ENCODE results near the gene WDR11.
A peak's percentile ranks its signal among the peaks of the same experiment; 100 is the strongest.

WDR11 gene, protein sequence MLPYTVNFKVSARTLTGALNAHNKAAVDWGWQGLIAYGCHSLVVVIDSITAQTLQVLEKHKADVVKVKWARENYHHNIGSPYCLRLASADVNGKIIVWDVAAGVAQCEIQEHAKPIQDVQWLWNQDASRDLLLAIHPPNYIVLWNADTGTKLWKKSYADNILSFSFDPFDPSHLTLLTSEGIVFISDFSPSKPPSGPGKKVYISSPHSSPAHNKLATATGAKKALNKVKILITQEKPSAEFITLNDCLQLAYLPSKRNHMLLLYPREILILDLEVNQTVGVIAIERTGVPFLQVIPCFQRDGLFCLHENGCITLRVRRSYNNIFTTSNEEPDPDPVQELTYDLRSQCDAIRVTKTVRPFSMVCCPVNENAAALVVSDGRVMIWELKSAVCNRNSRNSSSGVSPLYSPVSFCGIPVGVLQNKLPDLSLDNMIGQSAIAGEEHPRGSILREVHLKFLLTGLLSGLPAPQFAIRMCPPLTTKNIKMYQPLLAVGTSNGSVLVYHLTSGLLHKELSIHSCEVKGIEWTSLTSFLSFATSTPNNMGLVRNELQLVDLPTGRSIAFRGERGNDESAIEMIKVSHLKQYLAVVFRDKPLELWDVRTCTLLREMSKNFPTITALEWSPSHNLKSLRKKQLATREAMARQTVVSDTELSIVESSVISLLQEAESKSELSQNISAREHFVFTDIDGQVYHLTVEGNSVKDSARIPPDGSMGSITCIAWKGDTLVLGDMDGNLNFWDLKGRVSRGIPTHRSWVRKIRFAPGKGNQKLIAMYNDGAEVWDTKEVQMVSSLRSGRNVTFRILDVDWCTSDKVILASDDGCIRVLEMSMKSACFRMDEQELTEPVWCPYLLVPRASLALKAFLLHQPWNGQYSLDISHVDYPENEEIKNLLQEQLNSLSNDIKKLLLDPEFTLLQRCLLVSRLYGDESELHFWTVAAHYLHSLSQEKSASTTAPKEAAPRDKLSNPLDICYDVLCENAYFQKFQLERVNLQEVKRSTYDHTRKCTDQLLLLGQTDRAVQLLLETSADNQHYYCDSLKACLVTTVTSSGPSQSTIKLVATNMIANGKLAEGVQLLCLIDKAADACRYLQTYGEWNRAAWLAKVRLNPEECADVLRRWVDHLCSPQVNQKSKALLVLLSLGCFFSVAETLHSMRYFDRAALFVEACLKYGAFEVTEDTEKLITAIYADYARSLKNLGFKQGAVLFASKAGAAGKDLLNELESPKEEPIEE

DNA sequence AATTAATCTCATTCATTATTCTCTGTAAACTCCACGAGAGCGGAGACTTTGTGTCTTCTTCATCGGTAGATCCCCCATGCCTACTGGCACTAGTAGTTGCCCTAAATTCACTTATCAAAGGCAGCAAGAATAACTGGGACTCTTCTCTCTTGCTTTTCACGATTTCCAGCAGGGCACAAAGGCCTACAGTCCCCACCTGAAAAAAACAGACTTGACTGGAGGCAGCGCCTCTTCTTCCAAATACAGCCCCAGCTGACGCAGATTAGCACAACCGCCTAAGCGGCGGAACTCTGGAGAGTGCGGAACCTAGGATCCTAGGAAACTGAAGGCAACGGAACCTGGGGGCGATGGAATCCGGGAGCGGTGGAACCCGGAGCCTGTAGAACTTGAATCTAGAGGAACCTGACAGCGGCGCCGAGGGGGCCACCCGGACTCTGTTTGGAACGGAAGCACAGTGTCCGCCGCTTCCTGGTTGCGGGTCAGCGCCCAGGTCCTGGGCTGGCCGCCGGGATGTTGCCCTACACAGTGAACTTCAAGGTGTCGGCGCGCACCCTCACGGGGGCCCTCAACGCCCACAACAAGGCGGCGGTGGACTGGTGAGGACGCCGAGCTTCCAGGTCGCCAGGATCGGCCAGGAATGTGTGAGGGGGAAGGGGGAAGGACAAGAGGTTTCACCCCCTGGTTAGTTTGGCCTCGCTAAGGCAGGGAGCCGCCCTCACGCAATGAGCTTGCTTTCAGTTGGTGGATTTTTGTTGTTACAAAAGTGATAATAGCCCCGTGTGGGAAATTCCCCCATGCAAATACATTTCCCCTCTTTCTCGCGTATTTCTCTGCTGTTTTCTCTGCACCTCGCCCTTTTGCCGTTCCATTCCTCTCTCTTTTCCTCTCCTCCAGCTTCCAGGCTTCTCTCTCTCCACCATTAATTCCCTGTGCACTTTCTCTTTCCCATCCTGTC is at the start of gene WDR11:
WDR11 (plus strand) TSS at position 452 of the 955 bp plus-strand sequence; CDS start at position 511, 59 bp downstream.
- DNase-seq (ENCODE audit: low read depth), result peak; percentile 45

DNA sequence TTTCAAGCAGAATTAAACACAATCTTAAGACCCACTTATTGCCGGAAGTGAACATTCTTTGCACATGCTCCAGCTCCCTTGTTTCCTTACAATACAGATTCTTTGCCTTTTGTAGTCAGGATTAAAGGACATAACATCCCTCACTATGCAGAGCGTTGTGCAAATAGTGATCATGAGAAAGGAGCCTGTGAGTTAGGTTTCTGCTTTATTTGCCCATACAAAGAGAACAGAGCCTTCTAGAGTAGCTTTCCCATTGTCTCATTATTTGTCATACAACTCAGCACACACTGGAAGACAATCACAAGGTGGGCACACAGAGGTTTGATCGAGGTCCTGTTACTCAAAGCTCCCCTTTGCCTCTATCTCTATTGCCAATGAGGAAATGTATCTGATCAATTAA is 48.2 kb upstream of the WDR11 start:
- no peak for DNase-seq (ENCODE audit: low read depth)

DNA sequence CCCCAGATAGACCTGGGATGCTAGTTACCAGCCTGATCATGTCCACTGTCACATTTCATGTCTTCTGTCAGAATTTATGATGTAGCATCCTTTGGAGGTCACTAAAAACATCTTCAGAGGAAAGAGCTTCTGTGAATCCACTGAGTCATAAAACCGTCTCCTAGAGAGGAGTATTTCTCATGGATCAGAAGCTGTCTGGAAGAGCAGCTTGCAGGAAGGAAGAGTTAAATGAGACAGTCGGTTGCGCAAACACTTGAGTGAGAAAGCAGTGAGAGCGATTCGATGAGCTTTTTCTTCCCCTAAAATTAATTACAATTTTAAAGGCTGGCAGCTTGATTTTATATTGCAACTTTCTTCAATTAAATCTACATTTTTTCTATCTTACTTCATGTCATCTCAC is 47.2 kb upstream of the WDR11 start:
- DNase-seq (ENCODE audit: low read depth), result no peak

- DNase-seq (ENCODE audit: low read depth), result no peak
Measured at GRCh38 chr10:120805014-120805812, 45.9 kb upstream of the WDR11 start.

GRCh38 chr10:120806081-120806480 is 45.1 kb upstream of the WDR11 start:
- no peak for DNase-seq (ENCODE audit: low read depth)

- no peak for DNase-seq (ENCODE audit: low read depth)
Measured at GRCh38 chr10:120810298-120810697, 40.9 kb upstream of the WDR11 start.

- DNase-seq (ENCODE audit: low read depth), result no peak
Measured at GRCh38 chr10:120813085-120813484, 38.1 kb upstream of the WDR11 start.

- DNase-seq (ENCODE audit: low read depth), result no peak
Measured at GRCh38 chr10:120818301-120818700, 32.9 kb upstream of the WDR11 start.

GRCh38 chr10:120819366-120819765 is 31.8 kb upstream of the WDR11 start:
- no peak for DNase-seq (ENCODE audit: low read depth)

DNA sequence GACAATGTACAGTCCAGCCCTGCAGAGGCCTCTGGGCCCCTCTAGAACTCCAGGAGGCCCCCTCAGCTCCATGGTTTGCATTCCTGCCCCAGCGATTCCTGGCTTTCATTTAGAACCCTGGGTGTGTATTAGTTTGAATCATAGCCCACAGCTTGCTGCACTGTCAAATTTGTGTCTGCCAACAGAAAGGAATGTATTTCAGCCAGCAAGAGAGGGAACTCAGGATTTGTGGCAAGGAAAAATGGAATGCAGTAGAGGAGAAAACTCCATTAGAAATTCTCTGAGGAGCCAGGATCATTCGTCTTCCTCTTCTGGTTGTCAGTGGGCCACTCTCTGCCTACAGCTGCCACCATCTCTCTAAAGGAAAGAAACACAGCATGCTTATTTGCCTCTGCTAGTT is 27.9 kb upstream of the WDR11 start:
- no peak for DNase-seq (ENCODE audit: low read depth)

GRCh38 chr10:120824881-120825309 is 26.3 kb upstream of the WDR11 start:
- no peak for DNase-seq (ENCODE audit: low read depth)

DNA sequence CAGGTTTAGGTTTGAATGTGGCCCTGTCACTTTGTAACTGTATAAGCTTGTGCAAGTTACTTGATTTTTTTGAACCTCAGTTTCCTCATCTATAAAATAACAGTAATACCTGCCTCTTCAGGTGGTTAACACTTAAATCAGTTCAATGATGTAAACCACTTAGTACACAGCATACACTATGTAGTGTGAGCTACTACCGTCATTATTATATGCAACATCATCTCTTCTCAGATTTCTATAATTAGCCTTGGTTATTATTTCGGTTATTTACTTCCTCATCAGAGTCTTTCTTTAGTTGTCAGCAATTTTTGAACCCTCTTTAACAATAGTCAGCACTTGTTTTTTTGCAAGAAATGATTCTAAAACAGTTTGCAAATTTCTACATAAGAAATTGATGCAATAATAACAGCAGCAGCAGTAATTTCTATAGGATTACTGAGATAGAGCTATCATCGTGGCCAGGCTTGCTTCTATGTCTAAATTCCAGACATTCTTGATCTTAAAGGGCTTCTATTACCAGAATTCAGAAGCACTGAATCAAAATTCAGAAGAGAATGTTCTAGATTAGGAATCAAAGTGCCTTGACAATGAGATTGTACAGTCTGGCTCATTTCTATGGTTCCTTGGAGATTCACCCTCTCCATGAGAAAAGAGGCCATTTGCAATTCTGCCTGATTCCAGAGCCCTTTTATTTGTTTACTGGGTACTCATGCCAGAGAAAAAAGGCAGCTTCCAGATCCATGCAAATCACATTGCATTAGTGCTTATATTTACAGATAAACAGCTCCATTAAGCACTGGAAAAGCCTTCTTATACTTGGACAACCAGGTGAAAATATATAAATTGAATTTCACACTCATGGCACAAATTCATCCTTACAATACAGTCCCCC is 25.0 kb upstream of the WDR11 start:
- no peak for DNase-seq (ENCODE audit: low read depth)

DNA sequence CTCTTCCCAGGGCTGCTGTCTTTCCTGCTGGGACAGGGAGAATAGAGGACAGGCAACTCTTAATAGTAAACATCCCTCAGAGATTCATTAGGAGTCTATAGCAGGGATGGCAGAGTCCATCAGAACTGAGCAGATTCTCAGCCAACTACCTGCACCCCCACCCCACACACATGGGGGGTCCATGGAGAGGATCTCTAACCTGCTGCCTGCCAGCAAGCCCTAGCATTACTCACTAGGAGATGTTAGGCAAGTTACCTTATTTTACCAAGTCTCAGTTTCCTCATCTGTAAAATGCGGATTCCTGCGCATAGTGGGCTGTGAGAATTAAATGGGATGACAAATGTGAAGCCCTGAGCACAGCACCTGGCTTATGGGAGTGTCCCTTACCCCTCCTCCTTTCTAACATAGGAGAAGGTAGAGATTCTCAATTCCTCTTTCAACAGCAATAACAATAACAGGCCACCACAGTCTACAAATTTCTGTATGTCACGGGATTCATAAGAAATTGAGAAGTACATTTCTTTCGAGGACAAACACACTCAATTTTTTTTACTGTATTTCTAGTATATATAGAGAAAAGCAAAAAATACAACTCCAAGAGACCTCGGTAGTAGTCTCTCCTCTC is 23.8 kb upstream of the WDR11 start:
- no peak for DNase-seq (ENCODE audit: low read depth)

DNA sequence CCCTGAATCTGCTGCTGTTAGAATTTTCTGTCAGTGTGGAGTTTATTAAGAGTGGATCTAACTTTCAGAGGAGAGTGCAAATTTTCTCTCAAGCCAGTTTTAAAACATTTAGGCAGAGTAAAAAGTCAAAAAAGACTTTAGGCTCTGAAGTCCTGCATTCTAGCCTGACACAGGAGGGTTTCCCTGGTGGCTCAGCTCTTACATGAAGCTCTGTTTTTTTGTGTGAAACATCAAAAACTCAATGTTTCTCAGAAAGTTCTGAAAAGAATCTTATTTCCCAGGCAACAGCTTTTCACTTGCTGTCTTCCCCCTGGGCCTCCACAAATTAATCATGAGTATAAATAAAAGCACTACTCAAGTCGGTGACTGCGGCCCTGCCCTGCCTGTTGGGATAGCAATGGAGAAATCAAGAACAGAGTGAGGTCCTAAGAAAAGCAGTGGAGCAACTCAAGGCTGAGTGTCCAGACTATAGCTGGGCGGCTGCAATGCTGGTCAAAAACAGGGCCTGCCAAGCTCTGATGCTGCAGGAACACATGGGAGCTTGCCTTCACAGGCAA is 22.3 kb upstream of the WDR11 start:
- DNase-seq (ENCODE audit: low read depth), result no peak

DNA sequence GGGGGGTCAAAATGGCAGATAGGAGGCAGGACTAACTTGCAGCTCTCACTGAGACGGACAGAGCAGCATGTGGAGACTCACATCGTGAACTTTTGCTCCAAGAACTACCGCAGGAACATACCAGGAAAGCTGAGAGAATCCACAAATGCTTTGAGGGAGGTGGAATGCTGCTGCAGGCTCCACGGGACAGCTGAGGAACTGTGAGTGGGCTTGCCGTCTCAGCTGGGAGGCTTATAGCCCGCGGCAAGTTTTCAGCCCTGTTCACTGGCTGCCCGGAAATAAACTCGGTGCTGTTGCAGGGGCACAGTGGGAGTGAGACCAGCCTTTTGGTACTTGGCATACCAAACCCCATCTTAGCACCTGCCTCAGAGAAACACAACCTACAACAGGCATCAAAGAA is 19.1 kb upstream of the WDR11 start:
- no peak for DNase-seq (ENCODE audit: low read depth)

GRCh38 chr10:120833222-120833928 is 17.8 kb upstream of the WDR11 start:
- DNase-seq (ENCODE audit: low read depth), result no peak

DNA sequence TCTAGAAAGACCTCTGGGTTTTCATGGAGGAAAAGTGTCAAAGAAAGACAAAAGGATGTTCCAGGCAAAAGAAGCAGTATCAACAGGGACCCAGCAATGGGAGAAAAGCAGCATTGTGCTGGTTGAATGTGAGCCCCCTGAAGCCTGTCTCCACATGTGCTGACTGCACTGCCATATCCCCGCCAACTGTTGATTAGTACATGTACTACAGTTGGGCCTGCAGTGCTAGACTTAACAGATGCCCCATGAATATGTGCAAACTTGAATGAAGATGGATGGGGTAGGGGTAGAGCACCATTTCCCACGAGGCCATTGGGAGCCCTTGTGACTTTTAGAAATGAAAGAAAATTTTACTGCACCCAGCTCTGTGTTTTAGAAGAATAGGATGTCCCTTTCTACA is 15.6 kb upstream of the WDR11 start:
- DNase-seq (ENCODE audit: low read depth), result no peak

DNA sequence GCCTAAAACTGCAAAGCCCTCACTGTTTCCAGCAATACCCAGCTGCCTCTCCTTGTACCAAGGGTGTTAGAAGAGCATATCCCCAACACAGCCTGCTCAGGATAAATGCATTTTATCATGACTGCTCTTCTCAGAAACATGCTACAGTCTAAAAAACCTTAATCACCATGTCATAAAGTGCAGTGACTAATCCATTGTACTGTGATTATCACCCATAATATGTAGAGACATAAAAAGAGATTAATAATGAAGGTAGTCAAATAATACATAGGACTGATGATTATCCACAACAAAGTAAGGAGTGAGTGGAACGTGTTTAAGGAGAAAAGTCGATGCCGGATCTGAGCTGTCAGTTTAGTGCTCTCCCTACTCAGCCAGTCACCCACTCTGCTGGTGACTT is 12.2 kb upstream of the WDR11 start:
- no peak for DNase-seq (ENCODE audit: low read depth)

All from activated T-helper 1 cell treated with Interleukin-2 at 50 U/mL for 16 hours (primary cell).